Measurements from ENCODE around the gene STX7. TPM values are rescaled to one million over a fixed set of nuclear protein-coding genes. Genes with fewer than 3 reads are reported as not detected.

STX7 gene
- total and polyA plus RNA-seq, 2 donors from 2014 or later, result 27.4 to 77.9 TPM

DNA sequence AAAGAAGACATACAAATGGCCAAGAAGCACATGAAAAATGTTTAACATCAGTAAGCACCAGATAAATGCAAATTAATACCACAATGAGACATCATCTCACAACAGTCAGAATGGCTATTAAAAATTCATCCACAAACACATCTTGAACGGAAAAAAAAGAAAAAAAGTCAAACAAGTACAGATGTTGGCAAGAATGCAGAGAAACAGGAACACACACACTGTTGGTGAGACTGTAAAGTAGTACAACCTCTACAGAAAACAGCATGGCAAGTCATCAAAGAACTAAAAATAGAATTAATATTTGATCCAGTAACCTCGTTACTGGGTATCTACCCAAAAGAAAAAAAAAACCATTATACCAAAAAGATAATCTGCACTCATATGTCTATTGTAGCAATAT lies 6.5 kb downstream of the STX7 start:
- H3K36me3 ChIP-seq (ENCODE audit: control insufficient read depth in 2 of 3, insufficient read depth in 3 of 3, low read length in 3 of 3), result peaks cover under 1 to 6% (median 4%) of the 10 kb centered on the region in 3 donors
- FAIRE-seq (no peak), DNase-seq (no peak)
- H3K9ac ChIP-seq (ENCODE audit: low read length in 3 of 3), result no peak overlapping the region
- TF ChIP-seq, protein P1, sequence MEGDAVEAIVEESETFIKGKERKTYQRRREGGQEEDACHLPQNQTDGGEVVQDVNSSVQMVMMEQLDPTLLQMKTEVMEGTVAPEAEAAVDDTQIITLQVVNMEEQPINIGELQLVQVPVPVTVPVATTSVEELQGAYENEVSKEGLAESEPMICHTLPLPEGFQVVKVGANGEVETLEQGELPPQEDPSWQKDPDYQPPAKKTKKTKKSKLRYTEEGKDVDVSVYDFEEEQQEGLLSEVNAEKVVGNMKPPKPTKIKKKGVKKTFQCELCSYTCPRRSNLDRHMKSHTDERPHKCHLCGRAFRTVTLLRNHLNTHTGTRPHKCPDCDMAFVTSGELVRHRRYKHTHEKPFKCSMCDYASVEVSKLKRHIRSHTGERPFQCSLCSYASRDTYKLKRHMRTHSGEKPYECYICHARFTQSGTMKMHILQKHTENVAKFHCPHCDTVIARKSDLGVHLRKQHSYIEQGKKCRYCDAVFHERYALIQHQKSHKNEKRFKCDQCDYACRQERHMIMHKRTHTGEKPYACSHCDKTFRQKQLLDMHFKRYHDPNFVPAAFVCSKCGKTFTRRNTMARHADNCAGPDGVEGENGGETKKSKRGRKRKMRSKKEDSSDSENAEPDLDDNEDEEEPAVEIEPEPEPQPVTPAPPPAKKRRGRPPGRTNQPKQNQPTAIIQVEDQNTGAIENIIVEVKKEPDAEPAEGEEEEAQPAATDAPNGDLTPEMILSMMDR (IDR thresholded peaks at IDR 0.05; ENCODE audit: borderline replicate concordance, extremely low read depth, insufficient read depth), result no peak
- H3K27me3 ChIP-seq (ENCODE audit: control insufficient read depth, insufficient read depth, low read length), result no peaks in the 10 kb centered on the region
- H3K4me3 ChIP-seq (ENCODE audit: low read length in 3 of 3), result no peak overlapping the region
- intact Hi-C loops (cut with DNase I), result no loop called here
- peaks cover 0 to 25% (median 13%) of the 10 kb centered on the region in 3 donors for H3K4me1 ChIP-seq (ENCODE audit: control insufficient read depth in 2 of 3, insufficient read depth in 2 of 3, low read depth in 1 of 3, low read length in 3 of 3)
- no peaks in the 10 kb centered on the region for H3K9me3 ChIP-seq (ENCODE audit: control insufficient read depth in 2 of 3, insufficient read depth in 1 of 3, low read length in 3 of 3)
- H3K27ac ChIP-seq (ENCODE audit: low read depth in 2 of 2, low read length in 2 of 2), result no peak overlapping the region

DNA sequence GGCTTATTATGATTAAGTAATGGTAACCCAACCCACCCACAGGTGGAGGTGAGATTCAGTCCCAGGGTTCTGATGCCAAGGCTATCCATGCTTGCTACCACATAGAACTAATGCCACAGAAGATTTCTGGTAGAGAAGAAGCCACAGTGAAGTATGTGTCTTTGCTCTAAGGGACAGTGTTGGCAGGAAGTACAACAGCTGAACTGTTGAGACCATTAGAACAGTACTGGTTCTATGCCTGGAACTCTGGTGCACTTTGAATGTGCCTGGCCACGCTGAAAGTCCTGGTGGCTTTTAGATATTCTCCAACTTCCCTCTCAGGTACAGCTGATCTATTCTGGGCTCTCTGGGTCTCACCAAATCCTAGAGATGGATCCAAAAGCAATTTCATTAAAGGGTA lies 7.8 kb downstream of the STX7 start:
- TF ChIP-seq, protein P1 (IDR thresholded peaks at IDR 0.05; ENCODE audit: borderline replicate concordance, extremely low read depth, insufficient read depth), result no peak
- no peaks in the 10 kb centered on the region for H3K9me3 ChIP-seq (ENCODE audit: control insufficient read depth in 2 of 3, insufficient read depth in 1 of 3, low read length in 3 of 3)
- FAIRE-seq (no peak), DNase-seq (no peak)
- H3K9ac ChIP-seq (ENCODE audit: low read length in 3 of 3), result no peak overlapping the region
- H3K27ac ChIP-seq (ENCODE audit: low read depth in 2 of 2, low read length in 2 of 2), result no peak overlapping the region
- no peak overlapping the region for H3K4me3 ChIP-seq (ENCODE audit: low read length in 3 of 3)
- H3K4me1 ChIP-seq (ENCODE audit: control insufficient read depth in 2 of 3, insufficient read depth in 2 of 3, low read depth in 1 of 3, low read length in 3 of 3), result peaks cover 0 to 19% (median 13%) of the 10 kb centered on the region in 3 donors
- intact Hi-C loops (cut with DNase I), result no loop called here
- H3K27me3 ChIP-seq (ENCODE audit: control insufficient read depth, insufficient read depth, low read length), result no peaks in the 10 kb centered on the region
- H3K36me3 ChIP-seq (ENCODE audit: control insufficient read depth in 2 of 3, insufficient read depth in 3 of 3, low read length in 3 of 3), result peaks cover 4 to 10% (median 8%) of the 10 kb centered on the region in 3 donors

DNA sequence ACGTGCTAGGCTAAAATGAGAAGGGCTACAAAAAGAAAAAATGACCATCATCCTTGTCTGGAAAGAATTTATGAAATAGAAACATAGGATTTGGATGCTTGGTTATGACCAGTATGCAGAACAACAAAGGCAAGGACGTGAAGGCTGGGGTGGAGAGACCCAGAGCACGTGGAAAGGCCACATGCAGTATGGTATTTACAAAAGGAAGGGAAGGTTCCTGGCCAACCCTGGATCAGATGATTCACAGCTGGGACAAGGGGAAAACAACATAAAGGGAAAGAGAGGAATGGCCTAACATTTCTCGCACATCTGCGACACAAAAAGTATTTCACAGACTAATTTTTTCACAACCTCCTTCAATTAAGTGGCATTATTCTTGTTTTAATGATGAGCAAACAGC lies 8.2 kb downstream of the STX7 start:
- FAIRE-seq, result no peak
- Histone ChIP-seq H3K27me3 (ENCODE audit: control insufficient read depth, insufficient read depth, low read length) (no peaks in the 10 kb centered on the region), H3K36me3 (ENCODE audit: control insufficient read depth in 2 of 3, insufficient read depth in 3 of 3, low read length in 3 of 3) (peaks cover 4 to 10% (median 8%) of the 10 kb centered on the region in 3 donors), H3K9ac (ENCODE audit: low read length in 3 of 3) (no peak overlapping the region), H3K9me3 (ENCODE audit: control insufficient read depth in 2 of 3, insufficient read depth in 1 of 3, low read length in 3 of 3) (no peaks in the 10 kb centered on the region), H3K27ac (ENCODE audit: low read depth in 2 of 2, low read length in 2 of 2) (no peak overlapping the region), H3K4me3 (ENCODE audit: low read length in 3 of 3) (no peak overlapping the region), H3K4me1 (ENCODE audit: control insufficient read depth in 2 of 3, insufficient read depth in 2 of 3, low read depth in 1 of 3, low read length in 3 of 3) (peaks cover 0 to 19% (median 15%) of the 10 kb centered on the region in 3 donors)
- intact Hi-C loops (cut with DNase I), result no loop called here
- DNase-seq, result no peak
- TF ChIP-seq, protein P1 (IDR thresholded peaks at IDR 0.05; ENCODE audit: borderline replicate concordance, extremely low read depth, insufficient read depth), result no peak

DNA sequence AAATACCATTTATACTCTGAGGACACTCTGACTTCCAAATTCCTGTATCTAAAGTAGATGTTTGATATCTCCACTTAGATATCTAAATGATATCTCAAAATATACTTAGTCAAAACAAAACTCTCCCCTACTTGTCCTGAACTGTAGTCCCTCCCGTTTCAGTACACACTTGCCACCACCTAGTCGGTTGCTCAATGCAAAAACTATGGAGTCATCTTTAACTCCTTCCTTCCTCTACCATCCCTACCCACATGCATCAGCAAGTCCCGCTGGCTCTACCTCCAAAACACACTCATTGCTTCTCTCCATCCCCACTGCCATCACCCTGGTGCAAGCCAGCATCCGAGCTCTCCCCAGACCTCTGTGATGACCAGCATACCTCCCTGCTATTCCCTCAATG lies 13.2 kb downstream of the STX7 start:
- TF ChIP-seq, protein P1 (IDR thresholded peaks at IDR 0.05; ENCODE audit: borderline replicate concordance, extremely low read depth, insufficient read depth), result no peak
- H3K36me3 ChIP-seq (ENCODE audit: control insufficient read depth in 2 of 3, insufficient read depth in 3 of 3, low read length in 3 of 3), result peaks cover 4 to 10% (median 8%) of the 10 kb centered on the region in 3 donors
- FAIRE-seq (no peak), DNase-seq (no peak)
- peaks cover 0 to 6% (median 2%) of the 10 kb centered on the region in 3 donors for H3K4me1 ChIP-seq (ENCODE audit: control insufficient read depth in 2 of 3, insufficient read depth in 2 of 3, low read depth in 1 of 3, low read length in 3 of 3)
- intact Hi-C loops (cut with DNase I), result no loop called here
- H3K27ac ChIP-seq (ENCODE audit: low read depth in 2 of 2, low read length in 2 of 2), result no peak overlapping the region
- H3K9me3 ChIP-seq (ENCODE audit: control insufficient read depth in 2 of 3, insufficient read depth in 1 of 3, low read length in 3 of 3), result no peaks in the 10 kb centered on the region
- H3K27me3 ChIP-seq (ENCODE audit: control insufficient read depth, insufficient read depth, low read length), result no peaks in the 10 kb centered on the region
- no peak overlapping the region for H3K4me3 ChIP-seq (ENCODE audit: low read length in 3 of 3)
- H3K9ac ChIP-seq (ENCODE audit: low read length in 3 of 3), result no peak overlapping the region

Measured in kidney (tissue), 14 donors.